GM12878 (cell line): ENCODE results near the gene ATF3. TPM values are rescaled to one million over a fixed set of nuclear protein-coding genes. Genes with fewer than 3 reads are reported as not detected.

Experiments
- ATAC-seq: fragments of 200-7000 bp; cut with Tn5 transposase; 3 replicates; pipeline ENCODE4 v1.9.1; 2020; ENCODE audit warnings: mild to moderate bottlenecking, moderate library complexity
- BruUV-seq: library from RNA; stranded (reverse); fragments of 400-500 nt; replicated peaks from 2 replicates; lab custom pipeline; 2021; lab: Mats Ljungman, UMichigan
- CTCF ChIA-PET: fragments of 300-600 bp; sonication (Branson Sonifier 250); formaldehyde crosslinking; extraction: SDS; loops from one replicate; lab custom pipeline; 2021; ENCODE audit warnings: inconsistent platforms; lab: Yijun Ruan, JAX
- POLR2A ChIA-PET: fragments of 350-600 bp; formaldehyde crosslinking; extraction: SDS; loops from one replicate; lab custom pipeline; 2021; ENCODE audit warnings: inconsistent platforms; lab: Charles Lee
- RAD21 ChIA-PET: fragments of 300-600 bp; sonication (Branson Sonifier 250); formaldehyde crosslinking; loops from one replicate; lab custom pipeline; 2023; ENCODE audit warnings: antibody characterized with exemption; ENCODE audit not compliant: unreplicated experiment; lab: Charles Lee
- SMC1A ChIA-PET: fragments of 300-600 bp; sonication (Branson Sonifier 250); formaldehyde crosslinking; loops from one replicate; lab custom pipeline; 2023; ENCODE audit not compliant: unreplicated experiment, uncharacterized antibody; lab: Charles Lee
- DNase-seq: peaks from one replicate; pipeline ENCODE4 v3.0.0-alpha.2; 2011; ENCODE audit warnings: low read depth, low spot score
- FAIRE-seq: peaks from 3 replicates; lab custom pipeline; 2011; peaks lifted over from hg19 to GRCh38; lab: Jason Lieb, UNC
- H2AFZ ChIP-seq: 2 replicates; pipeline ENCODE4 v1.6.0; 2011; ENCODE audit warnings: low read depth, low read length, control low read depth; ENCODE audit not compliant: control insufficient read depth
- H3K27ac ChIP-seq: 2 replicates; pipeline ENCODE4 v1.5.1; 2011; ENCODE audit warnings: control low read depth; ENCODE audit not compliant: control insufficient read depth, insufficient read depth
- H3K27me3 ChIP-seq, 2 experiments: replicated peaks in 1 of 2; 2 replicates each; pipeline versions ENCODE4 v1.6.0 to v1.6.1; 2011; ENCODE audit warnings: low read length in 1 of 2; ENCODE audit not compliant: control insufficient read depth in 2 of 2, insufficient read depth in 2 of 2
- H3K36me3 ChIP-seq, 2 experiments: 2 replicates each; pipeline ENCODE4 v1.5.1; 2011; ENCODE audit warnings: low read length in 1 of 2; ENCODE audit not compliant: control insufficient read depth in 2 of 2, insufficient read depth in 2 of 2
- H3K4me1 ChIP-seq: 2 replicates; pipeline ENCODE4 v1.6.1; 2011; ENCODE audit warnings: mild to moderate bottlenecking, low read length, moderate library complexity, mixed read lengths; ENCODE audit not compliant: control insufficient read depth, insufficient read depth
- H3K4me2 ChIP-seq: 2 replicates; pipeline ENCODE4 v1.6.0; 2011; ENCODE audit warnings: control low read depth; ENCODE audit not compliant: control insufficient read depth, insufficient read depth
- H3K4me3 ChIP-seq: fragments of 200-600 bp; sonication (generic); 2 replicates; pipeline ENCODE4 v1.5.1; 2016
- H3K79me2 ChIP-seq: 2 replicates; pipeline ENCODE4 v1.6.0; 2011; ENCODE audit warnings: low read length; ENCODE audit not compliant: control insufficient read depth, insufficient read depth
- H3K9ac ChIP-seq: 2 replicates; pipeline ENCODE4 v1.8.0; 2011; ENCODE audit warnings: low read length, control low read depth, mixed read lengths; ENCODE audit not compliant: control insufficient read depth, insufficient read depth
- H3K9me3 ChIP-seq: replicated peaks from 3 replicates; pipeline ENCODE4 v1.5.1; 2011; ENCODE audit warnings: mild to moderate bottlenecking, low read length; ENCODE audit not compliant: control insufficient read depth, insufficient read depth
- H4K20me1 ChIP-seq: 2 replicates; pipeline ENCODE4 v1.6.0; 2011; ENCODE audit not compliant: control insufficient read depth, insufficient read depth
- IRF3 ChIP-seq: fragments of 450-650 bp; IDR thresholded peaks from 2 replicates; pipeline ENCODE4 v1.6.1; 2014; ENCODE audit warnings: mild to moderate bottlenecking
- PBX3 ChIP-seq: IDR thresholded peaks from 2 replicates; pipeline ENCODE4 v1.6.1; 2011; ENCODE audit warnings: mild to moderate bottlenecking, low read depth, low read length, moderate library complexity; ENCODE audit not compliant: insufficient replicate concordance
- RB1 ChIP-seq: fragments of 450-650 bp; formaldehyde crosslinking; IDR thresholded peaks from 2 replicates; pipeline ENCODE4 v1.6.1; 2017; ENCODE audit warnings: mild to moderate bottlenecking, borderline replicate concordance
- SMARCA5 ChIP-seq: fragments of 450-650 bp; IDR thresholded peaks from 2 replicates; pipeline ENCODE4 v1.6.1; 2017; ENCODE audit warnings: mild to moderate bottlenecking
- USF1 ChIP-seq: IDR thresholded peaks from 2 replicates; pipeline ENCODE4 v1.6.1; 2011; ENCODE audit warnings: borderline replicate concordance, low read depth, mild to moderate bottlenecking, moderate library complexity, mixed read lengths, low read length; ENCODE audit not compliant: insufficient read depth; ENCODE audit errors: extremely low read length
- WGBS: methylation state at CpG from one replicate; pipeline ENCODE4 v1.1.6; 2016; ENCODE audit warnings: low lambda C conversion rate; ENCODE audit not compliant: insufficient replicate concordance, insufficient coverage; ENCODE audit errors: missing lambda C conversion rate; 5-methylcytosine and 5-hydroxymethylcytosine counted together
- in situ Hi-C: fragments of 300-500 bp; cut with MboI; formaldehyde crosslinking; loops from 9 replicates; pipeline ENCODE4 v1.14.3; 2018; ENCODE audit warnings: mixed read lengths
- intact Hi-C: fragments of 100-400 bp; cut with micrococcal nuclease; formaldehyde crosslinking; loops from one replicate; pipeline ENCODE4 v1.14.2; 2022; ENCODE audit not compliant: unreplicated experiment
- polyA plus RNA-seq, 11 experiments: library from polyadenylated mRNA; depleted of rRNA in 4 of 11; unstranded in 6 of 11; stranded (reverse) in 5 of 11; fragments of >200 nt; fragmentation: Nextera tagmentation in 4 of 11; fragmentation: Illumina TruSeq in 1 of 11; extraction: Ambion mirVana in 4 of 11; extraction: Trizol in 1 of 11; gene quantifications; 1 replicate in 1 of 11; 2 replicates in 10 of 11; pipeline versions ENCODE4 v1.2.1 to v1.2.3, GENCODE V29; 2011 to 2016; ENCODE audit warnings: inconsistent platforms in 2 of 11, missing spikeins in 2 of 11, low read depth in 1 of 11
- total RNA-seq, 4 experiments: library from RNA; depleted of rRNA in 3 of 4; stranded (reverse); fragments of >200 nt in 3 of 4; fragmentation: Illumina TruSeq in 1 of 4; extraction: Trizol in 1 of 4; gene quantifications; 2 replicates each; pipeline versions ENCODE4 v1.2.1 to v1.2.3, GENCODE V29; 2013 to 2021

The ATF3 gene
- total and polyA plus RNA-seq, 10 of the 15 experiments (the other 5 are each of a cell fraction or from before 2014, with no cell fraction given), result 3.0 to 13.9 (median 8.3) TPM

- WGBS, result 17% methylated on average over 5 of the region's 5 CpGs
- H3K4me1 ChIP-seq, result peaks cover 7% of the 10 kb centered on the region
- no peak overlapping the region for H3K27ac ChIP-seq
- ATAC-seq (no peak), DNase-seq (no peak), FAIRE-seq (no peak)
- no peak overlapping the region for H2AFZ ChIP-seq
- H3K9ac ChIP-seq, result no peak overlapping the region
- CTCF ChIA-PET, result interaction anchor here (0.7 to 5.7 kb wide), 7 partner anchors 15 to 171 kb away, joined by 3 to 58 read pairs (median 5); no protein-coding TSS in a partner anchor
- no TSS peak for BruUV-seq
- in situ Hi-C loops, result no loop called here
- intact Hi-C loops, result no loop called here
- TF ChIP-seq SMARCA5 (no peak), IRF3 (no peak), RB1 (no peak), PBX3 (no peak), USF1 (no peak)
- TF ChIP-seq, all 136 proteins: peak for 0
- H3K79me2 ChIP-seq, result no peaks in the 10 kb centered on the region
- RAD21 ChIA-PET, result interaction anchor here (1.0 kb wide), 1 partner anchor 151 kb away, joined by 7 read pairs; no protein-coding TSS in a partner anchor
- H3K36me3 ChIP-seq, result no peaks in the 10 kb centered on the region
- no peaks in the 10 kb centered on the region for H3K9me3 ChIP-seq
- H3K27me3 ChIP-seq, result no peaks in the 10 kb centered on the region
- no peak overlapping the region for H3K4me2 ChIP-seq
- H4K20me1 ChIP-seq, result no peaks in the 10 kb centered on the region
- no peak overlapping the region for H3K4me3 ChIP-seq
- SMC1A ChIA-PET, result interaction anchor here (1.0 to 1.9 kb wide), 3 partner anchors 10 to 151 kb away, joined by 4 to 5 read pairs (median 4); no protein-coding TSS in a partner anchor
- POLR2A ChIA-PET, result interaction anchor here (1.7 kb wide), 1 partner anchor 16 kb away, joined by 4 read pairs; no protein-coding TSS in a partner anchor
Observed at GRCh38 chr1:212628046-212628445, 19.5 kb downstream of the ATF3 start.
